GM19372 (cell line): ENCODE data around the gene DCT.

Experiments
- ATAC-seq: cut with Tn5 transposase; IDR thresholded peaks from one replicate; pipeline ENCODE4 v1.9.1; 2021; ENCODE audit warnings: mild to moderate bottlenecking, low read depth, moderate library complexity; ENCODE audit not compliant: unreplicated experiment

DCT gene

GRCh38 chr13:94400874-94401273 is 78.6 kb downstream of the DCT start:
- no peak for ATAC-seq

- ATAC-seq, result no peak
Measured at GRCh38 chr13:94399812-94400211, 79.7 kb downstream of the DCT start.

GRCh38 chr13:94395860-94396259 is 83.6 kb downstream of the DCT start:
- no peak for ATAC-seq

- ATAC-seq, result no peak
Measured at GRCh38 chr13:94394723-94395122, 84.8 kb downstream of the DCT start.

- ATAC-seq, result no peak
Measured at GRCh38 chr13:94390881-94391280, 88.6 kb downstream of the DCT start.

- no peak for ATAC-seq
Measured at GRCh38 chr13:94389604-94390351, 89.7 kb downstream of the DCT start.

GRCh38 chr13:94387047-94387446 is 92.4 kb downstream of the DCT start:
- no peak for ATAC-seq
